NB4 (cell line): ENCODE data around the gene RBCK1.

ENCODE experiments used
- MYC ChIP-seq: IDR thresholded peaks from 2 replicates; pipeline ENCODE4 v1.6.1; 2011; ENCODE audit warnings: low read depth, low read length
- POLR2A ChIP-seq: IDR thresholded peaks from 2 replicates; pipeline ENCODE4 v1.6.1; 2011; ENCODE audit warnings: mild to moderate bottlenecking; ENCODE audit not compliant: insufficient read length; ENCODE audit errors: extremely low read depth
- TF ChIP-seq, protein P1 (sequence below): IDR thresholded peaks from one replicate; pipeline ENCODE4 v1.5.1; 2012; ENCODE audit warnings: low read depth, low read length
- TF ChIP-seq, protein P2 (sequence below): IDR thresholded peaks from 2 replicates; pipeline ENCODE4 v1.6.1; 2011; ENCODE audit warnings: low read depth, low read length

DNA sequence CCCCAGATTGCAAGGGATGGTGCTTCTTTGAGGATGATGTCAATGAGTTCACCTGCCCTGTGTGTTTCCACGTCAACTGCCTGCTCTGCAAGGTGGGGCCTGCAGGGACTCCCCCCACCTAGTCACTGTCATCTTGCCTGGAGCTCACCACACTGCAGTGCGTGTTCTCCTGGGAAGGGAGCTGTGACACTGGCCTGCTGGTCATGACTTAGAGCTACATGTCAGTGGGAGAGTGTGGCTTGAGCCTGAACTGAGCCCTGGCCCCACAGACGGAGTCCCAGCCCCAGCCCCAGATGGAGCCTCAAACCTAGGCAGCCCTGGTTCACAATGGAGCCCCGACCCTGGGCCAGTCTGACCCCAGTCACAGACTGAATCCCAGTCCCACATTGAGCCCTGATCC, 19.3 kb downstream of the RBCK1 start:
- TF ChIP-seq, protein P1, sequence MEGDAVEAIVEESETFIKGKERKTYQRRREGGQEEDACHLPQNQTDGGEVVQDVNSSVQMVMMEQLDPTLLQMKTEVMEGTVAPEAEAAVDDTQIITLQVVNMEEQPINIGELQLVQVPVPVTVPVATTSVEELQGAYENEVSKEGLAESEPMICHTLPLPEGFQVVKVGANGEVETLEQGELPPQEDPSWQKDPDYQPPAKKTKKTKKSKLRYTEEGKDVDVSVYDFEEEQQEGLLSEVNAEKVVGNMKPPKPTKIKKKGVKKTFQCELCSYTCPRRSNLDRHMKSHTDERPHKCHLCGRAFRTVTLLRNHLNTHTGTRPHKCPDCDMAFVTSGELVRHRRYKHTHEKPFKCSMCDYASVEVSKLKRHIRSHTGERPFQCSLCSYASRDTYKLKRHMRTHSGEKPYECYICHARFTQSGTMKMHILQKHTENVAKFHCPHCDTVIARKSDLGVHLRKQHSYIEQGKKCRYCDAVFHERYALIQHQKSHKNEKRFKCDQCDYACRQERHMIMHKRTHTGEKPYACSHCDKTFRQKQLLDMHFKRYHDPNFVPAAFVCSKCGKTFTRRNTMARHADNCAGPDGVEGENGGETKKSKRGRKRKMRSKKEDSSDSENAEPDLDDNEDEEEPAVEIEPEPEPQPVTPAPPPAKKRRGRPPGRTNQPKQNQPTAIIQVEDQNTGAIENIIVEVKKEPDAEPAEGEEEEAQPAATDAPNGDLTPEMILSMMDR = no peak
- no peak for TF ChIP-seq POLR2A
- no peak for TF ChIP-seq MYC
- TF ChIP-seq, protein P2, sequence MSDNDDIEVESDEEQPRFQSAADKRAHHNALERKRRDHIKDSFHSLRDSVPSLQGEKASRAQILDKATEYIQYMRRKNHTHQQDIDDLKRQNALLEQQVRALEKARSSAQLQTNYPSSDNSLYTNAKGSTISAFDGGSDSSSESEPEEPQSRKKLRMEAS = no peak
